ENCODE data around the gene COIL. TPM values are rescaled to one million over a fixed set of nuclear protein-coding genes. Genes with fewer than 3 reads are reported as not detected.
A peak's percentile ranks its signal among the peaks of the same experiment; 100 is the strongest.

Gene COIL
- total RNA-seq, 1 donor from 2014 or later, result 4.8 TPM

DNA sequence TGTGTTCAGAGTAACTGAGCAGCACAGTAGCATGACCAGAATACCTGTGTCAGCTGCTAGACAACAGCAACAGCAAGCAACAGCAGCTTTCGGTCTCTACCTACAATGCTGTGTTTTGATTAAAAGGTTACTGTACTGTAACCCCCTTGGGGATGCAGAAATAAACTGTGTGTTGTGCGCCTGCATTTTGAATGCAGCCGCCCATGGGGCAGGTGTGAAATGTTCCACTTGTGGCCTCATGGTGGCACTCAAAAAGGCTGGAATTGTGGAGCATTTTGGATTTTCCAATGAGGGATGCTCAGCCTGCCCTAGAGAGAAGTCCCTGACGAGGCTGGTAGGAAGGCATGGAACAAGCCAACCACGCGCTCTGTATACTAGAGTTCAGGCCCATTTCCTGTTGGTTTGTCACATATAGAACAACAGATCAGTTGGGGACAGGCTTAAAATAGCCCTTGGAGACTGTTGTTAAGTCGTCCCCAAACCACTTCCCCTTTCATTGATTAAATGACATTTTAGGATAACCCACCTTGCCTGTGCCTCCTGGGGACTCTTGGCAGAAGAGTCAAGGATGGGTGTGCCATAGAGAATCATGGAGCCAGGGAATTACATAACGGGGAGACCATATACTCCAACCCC lies 44.2 kb upstream of the COIL start:
- H3K9me3 ChIP-seq, result no peaks in the 10 kb centered on the region
- TF ChIP-seq, protein P1, sequence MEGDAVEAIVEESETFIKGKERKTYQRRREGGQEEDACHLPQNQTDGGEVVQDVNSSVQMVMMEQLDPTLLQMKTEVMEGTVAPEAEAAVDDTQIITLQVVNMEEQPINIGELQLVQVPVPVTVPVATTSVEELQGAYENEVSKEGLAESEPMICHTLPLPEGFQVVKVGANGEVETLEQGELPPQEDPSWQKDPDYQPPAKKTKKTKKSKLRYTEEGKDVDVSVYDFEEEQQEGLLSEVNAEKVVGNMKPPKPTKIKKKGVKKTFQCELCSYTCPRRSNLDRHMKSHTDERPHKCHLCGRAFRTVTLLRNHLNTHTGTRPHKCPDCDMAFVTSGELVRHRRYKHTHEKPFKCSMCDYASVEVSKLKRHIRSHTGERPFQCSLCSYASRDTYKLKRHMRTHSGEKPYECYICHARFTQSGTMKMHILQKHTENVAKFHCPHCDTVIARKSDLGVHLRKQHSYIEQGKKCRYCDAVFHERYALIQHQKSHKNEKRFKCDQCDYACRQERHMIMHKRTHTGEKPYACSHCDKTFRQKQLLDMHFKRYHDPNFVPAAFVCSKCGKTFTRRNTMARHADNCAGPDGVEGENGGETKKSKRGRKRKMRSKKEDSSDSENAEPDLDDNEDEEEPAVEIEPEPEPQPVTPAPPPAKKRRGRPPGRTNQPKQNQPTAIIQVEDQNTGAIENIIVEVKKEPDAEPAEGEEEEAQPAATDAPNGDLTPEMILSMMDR (IDR thresholded peaks at IDR 0.05), result peak; percentile 35 to 59 (median 39)
- intact Hi-C loops (cut with DNase I), result loop anchor here (1.0 to 2.0 kb wide), 2 partner anchors 42 to 109 kb away; no protein-coding TSS in a partner anchor
- no peaks in the 10 kb centered on the region for H3K27me3 ChIP-seq
- H3K4me1 ChIP-seq, result no peaks in the 10 kb centered on the region
- H3K4me3 ChIP-seq, result no peak overlapping the region
- no peak for DNase-seq (ENCODE audit: low spot score in 2 of 2)
- H3K27ac ChIP-seq, result no peak overlapping the region
- peaks cover 29 to 46% of the 10 kb centered on the region in 2 donors for H3K36me3 ChIP-seq

DNA sequence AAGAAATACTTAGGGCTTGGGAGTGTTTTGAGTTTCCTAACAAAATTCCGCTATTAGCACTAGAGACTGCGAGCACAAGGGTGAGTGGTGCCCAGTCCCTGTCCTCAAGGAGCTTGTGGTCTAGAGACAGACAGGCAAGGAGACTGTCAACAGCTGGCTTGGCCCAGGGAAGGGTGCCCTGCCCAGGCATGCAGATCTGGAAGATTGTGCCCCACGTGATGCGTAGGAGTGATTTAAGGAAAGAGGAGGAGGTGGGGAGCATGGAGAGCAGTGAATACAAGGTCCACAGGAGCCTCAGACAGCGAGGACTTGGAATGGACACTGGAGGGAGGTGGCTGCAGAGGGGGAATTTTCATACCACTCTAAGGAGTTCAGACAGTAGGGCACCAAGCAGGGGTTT lies 42.1 kb upstream of the COIL start:
- Histone ChIP-seq H3K27ac (no peak overlapping the region), H3K9me3 (no peaks in the 10 kb centered on the region), H3K4me3 (no peak overlapping the region), H3K27me3 (no peaks in the 10 kb centered on the region), H3K4me1 (no peaks in the 10 kb centered on the region), H3K36me3 (peaks cover 38 to 61% of the 10 kb centered on the region in 2 donors)
- intact Hi-C loops (cut with DNase I), result no loop called here
- DNase-seq (ENCODE audit: low spot score in 2 of 2), result no peak
- TF ChIP-seq, protein P1 (IDR thresholded peaks at IDR 0.05), result no peak

DNA sequence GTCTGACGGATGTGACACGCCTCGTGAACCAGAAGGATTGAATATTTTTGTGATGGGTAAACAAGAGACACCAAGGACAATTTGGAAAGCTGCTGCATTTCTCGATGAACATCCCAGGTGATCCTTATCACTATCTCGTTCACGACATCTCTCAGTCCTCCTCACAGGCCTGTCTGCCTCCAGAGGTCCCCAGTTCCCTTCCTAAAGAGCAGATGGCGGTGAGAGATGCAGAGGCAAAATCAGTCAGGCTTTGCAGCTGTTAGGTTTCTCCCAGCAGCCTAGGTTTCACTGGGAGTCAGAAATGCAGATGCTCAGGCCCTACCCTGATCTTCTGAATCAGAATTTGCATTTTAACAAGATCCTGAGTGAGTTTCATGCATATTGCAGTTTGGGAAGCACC lies 40.7 kb upstream of the COIL start:
- H3K9me3 ChIP-seq, result no peaks in the 10 kb centered on the region
- TF ChIP-seq, protein P1 (IDR thresholded peaks at IDR 0.05), result no peak
- intact Hi-C loops (cut with DNase I), result no loop called here
- no peaks in the 10 kb centered on the region for H3K4me1 ChIP-seq
- H3K4me3 ChIP-seq, result no peak overlapping the region
- H3K36me3 ChIP-seq, result peaks cover 49 to 75% of the 10 kb centered on the region in 2 donors
- no peak overlapping the region for H3K27ac ChIP-seq
- DNase-seq (ENCODE audit: low spot score in 2 of 2), result no peak
- no peaks in the 10 kb centered on the region for H3K27me3 ChIP-seq

- no peak overlapping the region for H3K27ac ChIP-seq
- H3K4me1 ChIP-seq, result no peaks in the 10 kb centered on the region
- H3K27me3 ChIP-seq, result no peaks in the 10 kb centered on the region
- intact Hi-C loops (cut with DNase I), result no loop called here
- TF ChIP-seq, protein P1 (IDR thresholded peaks at IDR 0.05), result no peak
- no peak for DNase-seq (ENCODE audit: low spot score in 2 of 2)
- H3K4me3 ChIP-seq, result no peak overlapping the region
- H3K36me3 ChIP-seq, result peaks cover 58 to 81% of the 10 kb centered on the region in 2 donors
- no peaks in the 10 kb centered on the region for H3K9me3 ChIP-seq
Measured at GRCh38 chr17:56997313-56997712, 36.5 kb upstream of the COIL start.

GRCh38 chr17:56995766-56996165 lies 34.9 kb upstream of the COIL start:
- H3K27ac ChIP-seq, result no peak overlapping the region

More at GRCh38 chr17:56995766-56996165, 34.9 kb upstream of the COIL start:
- Histone ChIP-seq H3K9me3 (no peaks in the 10 kb centered on the region), H3K4me1 (no peaks in the 10 kb centered on the region), H3K4me3 (no peak overlapping the region), H3K36me3 (peaks cover 55 to 77% of the 10 kb centered on the region in 2 donors), H3K27me3 (no peaks in the 10 kb centered on the region)
- intact Hi-C loops (cut with DNase I), result no loop called here
- TF ChIP-seq, protein P1 (IDR thresholded peaks at IDR 0.05), result no peak
- no peak for DNase-seq (ENCODE audit: low spot score in 2 of 2)

All from ascending aorta (tissue), 2 donors.